Measurements from ENCODE around the gene FAM32A.

Gene FAM32A

DNA sequence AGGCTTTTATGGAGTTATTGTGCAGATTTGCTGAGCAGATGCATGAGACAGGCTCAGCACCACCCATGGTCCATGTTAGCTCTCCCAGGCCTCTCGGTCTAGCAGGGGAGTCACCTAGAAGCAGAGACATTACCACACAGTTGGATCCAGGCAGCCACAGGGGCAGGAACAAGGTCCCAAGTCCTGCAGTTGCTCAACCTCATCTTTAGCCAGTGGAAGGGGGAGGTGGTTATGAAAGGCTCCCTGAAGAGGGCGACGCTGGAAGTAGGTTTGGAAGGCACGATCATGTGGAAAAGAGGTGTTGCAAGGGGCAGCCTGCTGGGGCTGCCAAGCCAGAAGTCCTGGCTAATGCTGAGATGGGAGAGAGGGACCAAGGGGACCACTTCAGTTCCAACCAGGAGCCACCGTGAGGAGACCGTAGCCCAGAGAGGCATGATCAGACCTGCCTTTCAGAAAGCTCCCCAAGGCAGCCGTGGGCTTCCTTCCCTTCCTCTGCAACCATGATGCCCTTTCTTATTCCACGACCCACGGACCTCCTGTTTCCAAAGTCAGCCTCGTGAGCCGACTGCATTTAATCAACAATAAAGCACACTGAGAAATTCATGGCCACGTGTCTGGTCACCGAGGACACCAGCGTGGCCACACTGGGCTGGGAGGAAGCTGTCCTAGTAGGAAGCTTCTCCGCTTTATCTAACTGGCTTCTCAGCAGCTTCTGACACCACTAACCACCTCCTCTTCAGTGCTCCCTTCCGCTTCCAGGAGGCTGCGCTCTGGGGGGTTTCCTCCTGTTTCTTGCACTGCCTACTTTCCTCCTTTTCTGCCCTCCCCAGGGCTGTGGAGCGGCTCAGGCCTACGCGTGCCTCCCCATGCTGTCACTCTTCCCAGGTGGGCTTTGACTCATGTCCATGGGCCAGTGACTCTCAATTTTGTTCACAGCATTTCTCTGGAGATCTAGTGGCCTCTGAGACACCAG lies 15.1 kb downstream of the FAM32A start:
- in situ Hi-C loops (cut with HindIII; ENCODE audit: low sequenced_read_pairs): loop anchor here (5.0 to 10.0 kb wide), 2 partner anchors 172 to 566 kb away; no protein-coding TSS in a partner anchor

- in situ Hi-C loops (cut with HindIII; ENCODE audit: low sequenced_read_pairs): loop anchor here (5.0 to 10.0 kb wide), 2 partner anchors 171 to 566 kb away; no protein-coding TSS in a partner anchor
These were observed 15.8 kb downstream of the FAM32A start for GRCh38 chr19:16201011-16201391.

- in situ Hi-C loops (cut with HindIII; ENCODE audit: low sequenced_read_pairs): loop anchor here (5.0 to 10.0 kb wide), 2 partner anchors 170 to 568 kb away; no protein-coding TSS in a partner anchor
These were observed 17.4 kb downstream of the FAM32A start for GRCh38 chr19:16202320-16203255.

GRCh38 chr19:16203256-16204004 lies 18.2 kb downstream of the FAM32A start:
- in situ Hi-C loops (cut with HindIII; ENCODE audit: low sequenced_read_pairs): loop anchor here (5.0 to 10.0 kb wide), 2 partner anchors 169 to 569 kb away; no protein-coding TSS in a partner anchor

DNA sequence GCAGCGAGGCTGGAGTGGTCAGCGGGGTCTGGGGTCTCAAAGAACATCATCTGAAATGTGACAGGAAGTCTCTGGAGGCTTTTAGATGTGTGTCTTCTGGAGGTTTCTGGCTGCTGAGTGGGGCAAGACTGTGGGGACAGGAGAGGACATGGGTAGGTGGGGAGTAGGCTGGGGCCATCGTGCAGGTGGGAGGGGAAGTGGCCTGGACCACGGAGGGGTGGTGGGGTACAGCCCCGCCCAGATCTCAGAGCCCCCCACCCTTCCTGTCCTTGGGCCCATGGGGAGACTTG lies 18.7 kb downstream of the FAM32A start:
- in situ Hi-C loops (cut with HindIII; ENCODE audit: low sequenced_read_pairs): loop anchor here (5.0 to 10.0 kb wide), 2 partner anchors 168 to 569 kb away; no protein-coding TSS in a partner anchor

DNA sequence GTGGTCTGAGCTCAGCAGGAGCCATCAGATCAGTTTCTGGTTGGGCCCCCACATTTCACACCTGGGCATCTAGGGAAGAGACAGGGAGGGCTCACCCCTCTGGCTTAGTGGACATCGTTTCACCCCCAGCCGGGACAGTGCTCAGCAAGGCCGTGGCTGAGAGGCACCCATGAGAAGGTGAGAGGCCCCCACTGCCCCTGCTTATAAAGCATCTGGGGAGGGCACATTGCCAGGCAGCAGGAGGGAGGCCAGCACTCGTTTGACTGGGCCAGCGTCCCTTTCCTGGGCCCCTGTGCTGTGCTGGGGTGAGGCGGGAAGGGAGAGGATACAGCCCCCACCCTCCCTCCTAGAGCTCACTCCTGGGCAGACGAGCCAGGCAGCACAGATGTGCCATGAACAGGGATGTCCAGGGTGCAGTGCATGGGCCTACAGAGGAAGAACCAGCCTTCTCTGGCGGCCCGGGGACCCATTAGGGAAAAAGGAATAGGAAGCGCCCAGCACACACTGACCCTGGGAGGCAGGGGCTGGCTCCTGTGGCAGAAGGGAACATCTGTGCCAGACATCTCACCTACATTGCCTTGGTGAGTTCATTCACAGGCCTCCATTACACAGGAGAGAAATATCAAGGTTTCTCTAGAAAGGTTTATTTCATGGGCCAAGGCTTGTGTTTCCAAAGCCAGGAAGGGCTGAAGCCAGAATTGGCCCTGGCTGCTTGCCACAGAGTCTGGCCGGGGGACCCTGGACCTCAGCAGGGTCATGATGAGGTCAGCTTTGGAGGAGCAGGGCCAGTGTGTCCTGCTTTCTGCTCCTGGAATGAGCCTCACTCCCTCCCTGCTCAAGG lies 20.2 kb downstream of the FAM32A start:
- in situ Hi-C loops (cut with HindIII; ENCODE audit: low sequenced_read_pairs): loop anchor here (10.0 kb wide), 1 partner anchor 571 kb away; no protein-coding TSS in a partner anchor

DNA sequence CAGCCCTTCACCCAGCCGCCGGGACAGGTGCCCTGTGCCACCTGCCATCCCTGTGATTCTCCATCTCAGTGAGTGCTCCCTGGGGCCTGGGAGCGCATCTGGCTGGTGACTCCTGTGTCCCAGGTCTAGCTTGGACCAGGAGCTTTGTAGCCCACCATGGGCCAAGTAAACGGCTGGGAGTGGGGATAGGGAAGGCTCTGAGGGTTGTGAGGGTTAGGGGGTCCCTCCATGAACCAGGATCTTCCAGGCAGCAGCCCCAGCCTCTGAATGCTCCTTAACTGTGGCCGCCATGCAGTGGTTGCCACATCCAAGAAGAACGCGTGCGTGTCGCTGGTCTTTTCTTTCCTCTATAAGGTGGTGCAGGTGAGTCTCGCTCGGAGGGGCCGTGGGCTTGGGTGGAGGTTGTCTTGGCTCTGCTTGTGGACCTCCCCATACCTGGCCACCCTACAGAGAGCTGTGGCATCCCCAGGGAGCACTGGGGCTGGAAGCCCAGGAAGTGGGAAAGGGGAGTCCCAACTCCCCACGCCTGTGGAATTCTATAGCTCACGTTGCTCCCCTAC lies 20.9 kb downstream of the FAM32A start:
- in situ Hi-C loops (cut with HindIII; ENCODE audit: low sequenced_read_pairs): loop anchor here (10.0 kb wide), 1 partner anchor 571 kb away; no protein-coding TSS in a partner anchor

DNA sequence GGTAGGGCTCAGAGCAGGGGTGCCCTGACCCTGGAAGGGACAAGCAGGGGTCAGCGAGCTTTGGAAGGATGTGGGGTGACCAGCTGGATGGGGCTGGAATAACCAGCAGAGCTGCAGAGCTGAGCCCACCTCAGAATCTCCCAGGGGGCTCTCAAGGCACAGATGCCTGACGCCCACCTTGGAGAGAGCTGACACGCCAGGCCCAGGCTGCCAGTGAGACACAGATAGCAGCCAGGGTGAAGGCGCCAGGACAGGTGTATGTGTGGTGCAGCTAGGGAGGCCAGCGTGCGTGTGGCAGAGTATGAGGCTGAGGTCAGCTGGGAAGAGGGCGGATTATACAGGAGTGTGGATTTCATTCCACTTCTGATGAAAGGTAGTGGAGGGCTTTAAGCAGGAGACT lies 21.4 kb downstream of the FAM32A start:
- in situ Hi-C loops (cut with HindIII; ENCODE audit: low sequenced_read_pairs): loop anchor here (10.0 kb wide), 1 partner anchor 572 kb away; no protein-coding TSS in a partner anchor

DNA sequence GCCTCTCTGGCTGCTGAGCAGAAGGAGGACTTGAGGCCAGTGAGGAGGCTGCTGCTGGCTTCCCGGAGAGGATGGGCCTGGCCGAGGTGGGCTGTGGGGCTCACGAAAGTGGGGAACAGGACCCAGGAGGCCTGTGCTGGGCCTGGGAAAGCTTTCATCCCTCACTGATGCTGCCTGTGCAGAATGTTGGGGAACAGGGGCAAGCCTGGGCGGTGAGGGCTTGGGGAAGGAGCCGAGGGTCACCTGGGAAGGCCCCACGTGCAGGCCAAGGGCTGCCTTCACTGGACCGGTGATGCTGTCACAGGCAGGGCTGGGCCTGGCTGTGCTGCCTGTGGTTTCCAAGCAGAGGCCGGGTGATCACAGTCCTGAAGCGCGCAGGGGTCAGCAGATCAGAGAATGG lies 21.9 kb downstream of the FAM32A start:
- in situ Hi-C loops (cut with HindIII; ENCODE audit: low sequenced_read_pairs): loop anchor here (10.0 kb wide), 1 partner anchor 572 kb away; no protein-coding TSS in a partner anchor

DNA sequence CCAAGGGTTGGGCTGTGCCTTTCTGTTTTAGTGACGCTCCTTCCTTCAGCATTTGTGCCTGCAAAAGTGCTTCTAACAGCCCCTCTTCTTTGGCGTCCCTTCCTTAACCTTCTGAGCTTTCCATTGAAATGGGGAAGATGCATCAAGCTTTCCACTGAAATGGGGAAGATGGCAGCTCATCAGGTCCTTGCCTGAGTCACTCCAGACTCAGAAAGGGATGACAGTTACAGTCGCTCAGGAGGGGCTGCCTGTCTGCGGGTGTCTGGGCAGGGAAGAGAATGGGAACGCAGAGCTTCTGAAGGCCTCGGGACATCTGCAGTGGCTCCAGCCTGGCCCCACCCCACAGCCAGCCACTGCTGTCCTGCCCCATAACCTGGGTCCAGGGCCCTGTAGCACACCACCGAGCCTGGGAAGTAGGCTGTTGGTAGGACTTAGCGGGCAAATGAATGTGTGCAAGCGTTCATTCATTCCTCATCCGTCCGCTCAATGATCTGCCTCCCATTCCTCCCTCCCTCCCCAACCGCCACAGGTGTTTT lies 22.3 kb downstream of the FAM32A start:
- in situ Hi-C loops (cut with HindIII; ENCODE audit: low sequenced_read_pairs): loop anchor here (10.0 kb wide), 1 partner anchor 573 kb away; no protein-coding TSS in a partner anchor

- in situ Hi-C loops (cut with HindIII; ENCODE audit: low sequenced_read_pairs): loop anchor here (10.0 kb wide), 1 partner anchor 573 kb away; no protein-coding TSS in a partner anchor
These were observed 23.0 kb downstream of the FAM32A start for GRCh38 chr19:16208064-16208759.

- in situ Hi-C loops (cut with HindIII; ENCODE audit: low sequenced_read_pairs): loop anchor here (10.0 kb wide), 1 partner anchor 574 kb away; no protein-coding TSS in a partner anchor
These were observed 23.8 kb downstream of the FAM32A start for GRCh38 chr19:16208847-16209665.

- in situ Hi-C loops (cut with HindIII; ENCODE audit: low sequenced_read_pairs): no loop called here
These were observed 25.0 kb downstream of the FAM32A start for GRCh38 chr19:16210168-16210567.

- in situ Hi-C loops (cut with HindIII; ENCODE audit: low sequenced_read_pairs): no loop called here
These were observed 27.9 kb downstream of the FAM32A start for GRCh38 chr19:16213076-16213475.

DNA sequence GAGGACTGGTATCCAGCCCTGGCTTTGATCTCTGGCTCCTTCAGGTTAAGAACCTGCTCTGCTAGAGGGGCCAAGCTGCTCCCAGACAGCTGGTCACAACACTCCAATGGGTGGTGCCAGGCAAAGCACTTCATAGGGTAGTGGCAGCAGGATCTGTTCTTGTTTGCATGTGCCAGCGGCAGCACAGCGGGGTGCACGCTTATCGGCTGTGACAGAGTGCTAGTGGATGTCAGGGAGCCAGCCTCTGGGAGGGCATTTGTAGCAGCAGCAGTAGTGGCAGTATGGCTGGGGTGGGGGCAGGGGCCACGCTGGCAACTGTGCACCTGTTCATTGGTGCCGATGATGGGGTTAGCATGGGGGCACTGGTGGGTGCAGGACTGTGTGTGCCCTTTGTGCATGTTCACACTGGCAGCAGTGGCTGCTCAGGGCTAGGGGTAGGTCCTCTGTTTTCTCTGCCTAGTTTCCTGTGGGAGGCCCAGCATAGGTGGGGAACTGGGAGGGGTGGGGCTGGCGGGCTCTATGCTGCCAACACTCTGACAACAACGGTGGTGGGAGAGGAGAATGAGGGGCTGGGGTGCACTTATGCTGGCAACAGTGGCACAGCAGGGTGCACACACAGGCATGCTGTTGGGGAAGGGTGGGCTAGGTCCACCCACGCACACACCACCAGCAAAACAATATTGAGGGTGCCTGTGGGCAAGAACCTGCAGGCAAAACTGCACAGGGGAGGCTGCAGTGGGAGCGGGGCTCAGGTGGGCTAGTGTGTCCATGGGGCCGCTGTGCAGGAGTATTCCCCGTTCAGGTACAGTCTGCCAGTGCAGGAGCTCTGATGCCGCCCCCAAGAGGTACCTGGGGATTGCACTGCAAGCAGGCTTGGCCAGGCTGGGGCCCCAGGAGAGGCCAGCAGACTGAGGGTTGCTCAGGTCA lies 31.8 kb downstream of the FAM32A start:
- in situ Hi-C loops (cut with HindIII; ENCODE audit: low sequenced_read_pairs): no loop called here
